RWPE2 (cell line): ENCODE data around the gene INPP5J.
A peak's percentile ranks its signal among the peaks of the same experiment; 100 is the strongest.

ENCODE experiments used
- ATAC-seq: fragments of 200-7000 bp; cut with Tn5 transposase; 3 replicates; pipeline ENCODE4 v1.9.1; 2021; ENCODE audit warnings: low read depth
- DNase-seq: peaks from one replicate; pipeline ENCODE4 v3.0.0-alpha.2; 2020; ENCODE audit warnings: low spot score
- H3K27ac ChIP-seq: fragments of 450-650 bp; 2 replicates; pipeline ENCODE4 v1.5.1; 2017; ENCODE audit warnings: mild to moderate bottlenecking; ENCODE audit not compliant: poor library complexity, severe bottlenecking
- H3K27me3 ChIP-seq: fragments of 250-450 bp; sonication (Bioruptor Pico); 2 replicates; pipeline ENCODE4 v1.5.1; 2021; ENCODE audit warnings: mild to moderate bottlenecking, moderate library complexity; ENCODE audit not compliant: insufficient read depth, poor library complexity, severe bottlenecking
- H3K36me3 ChIP-seq: fragments of 250-450 bp; sonication (Bioruptor Pico); 2 replicates; pipeline ENCODE4 v1.5.1; 2020; ENCODE audit warnings: low read depth, mild to moderate bottlenecking, moderate library complexity
- H3K4me1 ChIP-seq: fragments of 250-450 bp; sonication (Bioruptor Pico); 2 replicates; pipeline ENCODE4 v1.5.1; 2021; ENCODE audit warnings: mild to moderate bottlenecking, moderate library complexity; ENCODE audit not compliant: insufficient read depth, poor library complexity, severe bottlenecking
- H3K4me3 ChIP-seq: fragments of 250-450 bp; sonication (Bioruptor Pico); 2 replicates; pipeline ENCODE4 v1.5.1; 2021; ENCODE audit warnings: mild to moderate bottlenecking, moderate library complexity; ENCODE audit not compliant: severe bottlenecking
- H3K9me3 ChIP-seq: fragments of 250-450 bp; sonication (Bioruptor Pico); 2 replicates; pipeline ENCODE4 v1.5.1; 2021; ENCODE audit warnings: mild to moderate bottlenecking, moderate library complexity; ENCODE audit not compliant: severe bottlenecking
- CTCF ChIP-seq: fragments of 450-650 bp; IDR thresholded peaks from one replicate; pipeline ENCODE4 v1.5.1; 2017; ENCODE audit warnings: mild to moderate bottlenecking, moderate library complexity; ENCODE audit not compliant: poor library complexity, severe bottlenecking

Gene INPP5J

GRCh38 chr22:31085493-31085824, 37.3 kb upstream of the INPP5J start:
- Histone ChIP-seq H3K27me3 (no peaks in the 10 kb centered on the region), H3K36me3 (peaks cover 70% of the 10 kb centered on the region), H3K4me3 (peak overlapping the region; percentile 38), H3K4me1 (peaks cover 21% of the 10 kb centered on the region), H3K27ac (peak overlapping the region; percentile 90), H3K9me3 (no peaks in the 10 kb centered on the region)
- DNase-seq (peak; percentile 49), ATAC-seq (no peak)
- peak; percentile 39 for TF ChIP-seq CTCF

DNA sequence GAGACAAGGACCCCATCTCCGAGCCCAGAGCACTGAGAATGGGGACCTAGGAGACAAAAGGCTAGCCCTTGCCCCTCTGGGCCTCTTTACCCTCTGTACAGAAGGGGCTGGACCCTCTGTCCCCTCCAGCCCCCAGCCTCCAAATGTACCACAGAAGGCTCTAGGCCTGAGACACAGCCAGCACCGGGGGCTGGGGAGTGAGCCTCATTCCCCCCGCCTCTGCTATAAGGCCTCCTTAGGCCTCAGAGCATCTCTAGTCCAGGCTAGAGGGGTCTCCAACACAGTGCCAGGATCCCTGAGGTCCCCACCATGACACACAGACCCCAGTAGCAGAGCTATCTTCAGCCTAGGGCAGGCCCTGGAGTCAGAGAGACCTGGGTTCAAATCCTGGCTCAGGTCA, 36.8 kb upstream of the INPP5J start:
- no peaks in the 10 kb centered on the region for H3K9me3 ChIP-seq
- ATAC-seq: no peak
- H3K4me1 ChIP-seq: peaks cover 21% of the 10 kb centered on the region
- no peak overlapping the region for H3K4me3 ChIP-seq
- peaks cover 74% of the 10 kb centered on the region for H3K36me3 ChIP-seq
- TF ChIP-seq CTCF: no peak
- no peaks in the 10 kb centered on the region for H3K27me3 ChIP-seq
- H3K27ac ChIP-seq: peak overlapping the region; percentile 90
- DNase-seq: no peak

- H3K27ac ChIP-seq: peak overlapping the region; percentile 90
- no peak for TF ChIP-seq CTCF
- H3K4me3 ChIP-seq: no peak overlapping the region
- peaks cover 83% of the 10 kb centered on the region for H3K36me3 ChIP-seq
- H3K27me3 ChIP-seq: no peaks in the 10 kb centered on the region
- no peaks in the 10 kb centered on the region for H3K9me3 ChIP-seq
- ATAC-seq (no peak), DNase-seq (peak; percentile 51)
- peaks cover 21% of the 10 kb centered on the region for H3K4me1 ChIP-seq
Measured at GRCh38 chr22:31086703-31087330, 35.9 kb upstream of the INPP5J start.

GRCh38 chr22:31087744-31088215, 35.0 kb upstream of the INPP5J start:
- Histone ChIP-seq H3K4me1 (peaks cover 15% of the 10 kb centered on the region), H3K27ac (no peak overlapping the region), H3K27me3 (no peaks in the 10 kb centered on the region), H3K9me3 (no peaks in the 10 kb centered on the region), H3K36me3 (peaks cover 92% of the 10 kb centered on the region), H3K4me3 (no peak overlapping the region)
- TF ChIP-seq CTCF: no peak
- no peak for DNase-seq
- no peak for ATAC-seq

DNA sequence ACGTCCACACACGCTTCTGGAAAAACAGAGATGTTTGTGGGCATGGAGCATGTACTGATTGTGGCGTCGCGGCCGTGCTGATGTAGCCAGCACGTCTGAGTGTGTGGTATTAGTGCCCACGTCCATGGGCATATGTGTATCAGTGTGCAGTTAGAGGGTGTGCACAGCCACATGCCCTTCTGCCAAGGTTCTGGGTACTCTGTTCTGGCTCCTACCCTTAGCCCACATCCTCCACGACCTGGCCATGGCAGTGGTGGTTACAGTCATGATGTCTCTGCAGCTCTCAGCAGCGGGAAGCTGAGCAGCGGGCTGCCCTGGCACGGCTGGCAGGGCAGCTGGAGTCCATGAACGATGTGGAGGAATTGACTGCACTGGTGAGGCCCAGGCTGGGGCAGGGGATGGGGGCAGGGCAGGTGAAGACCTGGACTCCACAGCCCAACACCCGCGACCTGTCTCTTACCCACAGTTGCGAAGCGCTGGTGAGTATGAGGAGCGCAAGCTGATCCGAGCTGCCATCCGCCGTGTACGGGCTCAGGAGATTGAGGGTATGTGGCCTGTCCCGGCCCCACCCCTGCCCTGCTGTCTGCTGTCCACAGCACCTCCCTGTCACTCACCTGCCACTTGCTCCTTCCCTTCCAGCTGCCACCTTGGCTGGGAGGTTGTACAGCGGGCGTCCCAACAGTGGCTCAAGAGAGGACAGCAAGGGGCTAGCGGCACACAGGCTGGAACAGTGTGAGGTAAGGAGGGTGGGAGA, 34.4 kb upstream of the INPP5J start:
- Histone ChIP-seq H3K9me3 (no peaks in the 10 kb centered on the region), H3K4me3 (no peak overlapping the region), H3K27ac (no peak overlapping the region), H3K36me3 (peaks cover 92% of the 10 kb centered on the region), H3K27me3 (no peaks in the 10 kb centered on the region), H3K4me1 (peaks cover 9% of the 10 kb centered on the region)
- ATAC-seq (no peak), DNase-seq (peak; percentile 66)
- TF ChIP-seq CTCF: no peak
